Sigmoid colon (tissue), 7 donors: Measurements from ENCODE around the gene RUNDC3A. TPM values are rescaled to one million over a fixed set of nuclear protein-coding genes. Genes with fewer than 3 reads are reported as not detected.

ENCODE experiments used
- DNase-seq: peaks from one replicate; pipeline ENCODE4 v3.0.0-alpha.2; 2019
- H3K27ac ChIP-seq, 4 donors: fragments of 200-600 bp; sonication (generic); one replicate each; pipeline ENCODE4 v1.5.1; 2016 to 2019; ENCODE audit warnings: mild to moderate bottlenecking in 1 of 4
- H3K27me3 ChIP-seq, 3 donors: fragments of 200-600 bp; sonication (generic); one replicate each; pipeline ENCODE4 v1.5.1; 2019; ENCODE audit warnings: mild to moderate bottlenecking in 1 of 3
- H3K36me3 ChIP-seq, 4 donors: fragments of 200-600 bp; sonication (generic); one replicate each; pipeline ENCODE4 v1.5.1; 2016 to 2019
- H3K4me1 ChIP-seq, 4 donors: fragments of 200-600 bp; sonication (generic); one replicate each; pipeline ENCODE4 v1.5.1; 2017 to 2019
- H3K4me3 ChIP-seq, 4 donors: fragments of 200-600 bp; sonication (generic); one replicate each; pipeline ENCODE4 v1.5.1; 2017 to 2019; ENCODE audit warnings: mild to moderate bottlenecking in 2 of 4, moderate library complexity in 1 of 4
- H3K9me3 ChIP-seq, 4 donors: fragments of 200-600 bp in 3 of 4; sonication (generic) in 3 of 4; one replicate each; pipeline versions ENCODE4 v1.5.1 to v1.6.1; 2013 to 2019
- CTCF ChIP-seq, 4 experiments: fragments of 450-650 bp in 3 of 4; fragments of 200-600 bp in 1 of 4; IDR thresholded peaks; one replicate each; pipeline ENCODE4 v1.5.1; 2016 to 2019; ENCODE audit warnings: antibody characterized with exemption in 4 of 4, mild to moderate bottlenecking in 3 of 4, moderate library complexity in 2 of 4
- EP300 ChIP-seq, 4 donors: sonication (generic); formaldehyde crosslinking; IDR thresholded peaks; one replicate each; pipeline ENCODE4 v1.6.1; 2017; ENCODE audit warnings: antibody characterized with exemption in 4 of 4
- POLR2A ChIP-seq, 2 donors: fragments of 450-650 bp; IDR thresholded peaks; one replicate each; pipeline ENCODE4 v1.6.1; 2016; ENCODE audit warnings: antibody characterized with exemption in 2 of 2, mild to moderate bottlenecking in 2 of 2, moderate library complexity in 2 of 2
- POLR2AphosphoS5 ChIP-seq, 4 donors: sonication (generic); formaldehyde crosslinking; IDR thresholded peaks; one replicate each; pipeline ENCODE4 v1.6.1; 2017; ENCODE audit warnings: antibody characterized with exemption in 4 of 4
- WGBS, 2 donors: extraction: QIAGEN DNeasy Blood & Tissue Kit; methylation state at CpG; one replicate each; pipeline ENCODE4 v1.1.7; 2013; 5-methylcytosine and 5-hydroxymethylcytosine counted together
- intact Hi-C: fragments of 100-400 bp; cut with DNase I; formaldehyde crosslinking; loops from one replicate; pipeline ENCODE4 v1.15.1; 2023
- polyA plus RNA-seq, 3 donors: library from polyadenylated mRNA; stranded (reverse); fragments of 200-250 nt; gene quantifications; one replicate each; pipeline ENCODE4 v1.2.3, GENCODE V29; 2013
- total RNA-seq, 4 donors: library from RNA; depleted of rRNA; stranded (reverse); fragments of >200 nt; gene quantifications; one replicate each; pipeline ENCODE4 v1.1.0, GENCODE V29; 2016
- donor health status: healthy with polysubstance abuse.
- donor health status: Bipolar disorder and iron deficiency.
- donor health status: healthy.

RUNDC3A gene
- total and polyA plus RNA-seq, 7 donors = 0.46 to 10.5 (median 2.5) TPM

DNA sequence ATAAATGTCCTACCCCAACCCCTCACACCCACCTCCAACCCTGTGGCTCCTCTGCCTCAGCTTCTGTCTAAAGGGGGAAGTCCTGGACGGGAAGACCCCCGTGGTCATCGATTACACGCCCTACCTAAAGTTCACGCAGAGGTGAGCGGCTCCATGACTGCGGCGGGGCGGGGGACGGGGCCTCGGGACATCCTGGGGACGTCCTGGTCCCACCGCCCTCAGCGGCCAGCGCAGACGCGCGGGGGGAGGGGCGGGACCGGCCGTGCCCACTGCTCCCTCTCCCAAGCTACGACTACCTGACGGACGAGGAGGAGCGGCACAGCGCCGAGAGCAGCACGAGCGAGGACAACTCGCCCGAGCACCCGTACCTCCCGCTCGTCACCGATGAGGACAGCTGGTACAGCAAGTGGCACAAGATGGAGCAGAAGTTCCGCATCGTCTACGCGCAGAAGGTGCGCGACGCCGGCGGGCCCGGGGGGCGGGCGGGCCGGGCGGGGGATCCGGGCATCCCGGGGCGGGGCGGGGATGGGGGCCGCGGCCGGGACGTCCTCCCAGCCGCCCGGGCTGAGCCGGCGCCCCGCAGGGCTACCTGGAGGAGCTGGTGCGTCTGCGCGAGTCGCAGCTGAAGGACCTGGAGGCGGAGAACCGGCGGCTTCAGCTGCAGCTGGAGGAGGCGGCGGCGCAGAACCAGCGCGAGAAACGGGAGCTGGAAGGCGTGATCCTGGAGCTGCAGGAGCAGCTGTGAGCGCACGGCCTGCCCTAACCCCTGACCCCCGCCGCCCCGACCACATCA, 6.7 kb downstream of the RUNDC3A start:
- Histone ChIP-seq H3K36me3 (peaks cover 0 to 11% (median 8%) of the 10 kb centered on the region in 4 donors), H3K4me1 (peaks cover 0 to 14% (median 10%) of the 10 kb centered on the region in 4 donors), H3K9me3 (no peaks in the 10 kb centered on the region), H3K27me3 (peaks cover 22 to 55% (median 50%) of the 10 kb centered on the region in 3 donors), H3K4me3 (peak overlapping the region in 2 of 4 donors; percentile 14 to 15), H3K27ac (no peak overlapping the region)
- intact Hi-C loops = no loop called here
- WGBS, 2 donors = 1% methylated on average over 81 of the region's 81 CpGs
- no peak for TF ChIP-seq CTCF (IDR thresholded peaks at IDR 0.05)
- TF ChIP-seq POLR2A (IDR thresholded peaks at IDR 0.05) = no peak
- no peak for TF ChIP-seq EP300 (IDR thresholded peaks at IDR 0.05)
- TF ChIP-seq POLR2AphosphoS5 (IDR thresholded peaks at IDR 0.05) = no peak
- no peak for DNase-seq

GRCh38 chr17:44315760-44316731, 7.6 kb downstream of the RUNDC3A start:
- peaks cover 9 to 21% (median 16%) of the 10 kb centered on the region in 4 donors for H3K36me3 ChIP-seq
- intact Hi-C loops = no loop called here
- H3K4me1 ChIP-seq = peaks cover 0 to 14% (median 10%) of the 10 kb centered on the region in 4 donors
- no peak overlapping the region for H3K4me3 ChIP-seq
- no peak overlapping the region for H3K27ac ChIP-seq
- WGBS, 2 donors = 9% methylated on average over 38 of the region's 38 CpGs
- TF ChIP-seq EP300 (IDR thresholded peaks at IDR 0.05) = no peak
- TF ChIP-seq POLR2AphosphoS5 (IDR thresholded peaks at IDR 0.05) = no peak
- no peak for TF ChIP-seq CTCF (IDR thresholded peaks at IDR 0.05)
- TF ChIP-seq POLR2A (IDR thresholded peaks at IDR 0.05) = no peak
- H3K9me3 ChIP-seq = no peaks in the 10 kb centered on the region
- H3K27me3 ChIP-seq = peaks cover 22 to 55% (median 50%) of the 10 kb centered on the region in 3 donors
- no peak for DNase-seq

- WGBS, 2 donors = 80 to 92% methylated on average over 6 of the region's 6 CpGs
Observed at GRCh38 chr17:44317545-44317944, 9.1 kb downstream of the RUNDC3A start.

More at GRCh38 chr17:44317545-44317944, 9.1 kb downstream of the RUNDC3A start:
- Histone ChIP-seq H3K9me3 (no peaks in the 10 kb centered on the region), H3K4me1 (peaks cover 0 to 14% (median 11%) of the 10 kb centered on the region in 4 donors), H3K4me3 (no peak overlapping the region), H3K36me3 (peaks cover 22 to 36% (median 30%) of the 10 kb centered on the region in 4 donors), H3K27me3 (peaks cover 22 to 54% (median 45%) of the 10 kb centered on the region in 3 donors), H3K27ac (no peak overlapping the region)
- no peak for DNase-seq
- intact Hi-C loops = no loop called here
- TF ChIP-seq POLR2A (IDR thresholded peaks at IDR 0.05) = no peak
- no peak for TF ChIP-seq CTCF (IDR thresholded peaks at IDR 0.05)
- no peak for TF ChIP-seq POLR2AphosphoS5 (IDR thresholded peaks at IDR 0.05)
- no peak for TF ChIP-seq EP300 (IDR thresholded peaks at IDR 0.05)
